HG03558 (cell line): ENCODE data around the gene EPB41.

Source experiments
- ATAC-seq: cut with Tn5 transposase; IDR thresholded peaks from one replicate; pipeline ENCODE4 v1.9.1; 2021; ENCODE audit warnings: moderate number of reproducible peaks; ENCODE audit not compliant: unreplicated experiment; ENCODE audit errors: extremely low read depth

The EPB41 gene

DNA sequence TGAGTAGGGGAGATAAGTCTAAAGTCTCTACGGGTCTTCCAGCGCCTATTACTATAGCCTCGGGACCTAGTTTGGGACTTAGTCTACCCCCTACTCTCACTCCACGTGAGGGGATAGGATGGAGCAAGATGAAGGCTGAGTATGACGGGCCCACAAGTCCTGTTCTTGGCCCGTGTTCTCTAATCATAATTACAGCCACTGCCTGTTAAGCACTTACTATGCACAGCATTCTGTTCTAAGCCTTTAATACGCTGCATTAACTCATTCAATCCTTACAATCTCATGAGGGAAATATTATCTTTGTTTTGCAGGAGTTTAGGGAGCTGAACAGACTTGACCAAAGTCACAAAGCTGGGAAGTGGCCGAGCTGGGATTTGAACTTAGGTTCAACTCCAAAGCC lies 23.9 kb upstream of the EPB41 start:
- no peak for ATAC-seq

DNA sequence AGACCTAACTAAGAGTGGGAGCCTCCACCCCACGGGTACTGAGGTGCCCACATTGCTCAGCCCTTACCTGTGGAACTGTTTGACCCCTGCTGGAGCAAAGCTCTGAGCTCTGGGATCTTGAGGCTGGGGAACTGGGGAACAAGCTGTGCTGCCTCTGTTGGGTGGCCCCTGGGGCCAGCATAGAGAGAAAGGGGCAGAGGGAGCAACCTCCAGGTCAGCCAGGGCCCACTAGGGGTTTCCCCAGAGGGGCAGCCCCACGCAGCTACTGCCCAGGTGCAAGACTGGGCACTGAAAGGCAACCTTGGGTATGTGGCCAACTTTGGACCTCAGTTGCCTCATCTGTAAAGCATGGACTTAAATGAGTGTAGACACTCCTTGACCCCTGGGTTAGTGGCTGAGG lies 23.5 kb upstream of the EPB41 start:
- no peak for ATAC-seq

DNA sequence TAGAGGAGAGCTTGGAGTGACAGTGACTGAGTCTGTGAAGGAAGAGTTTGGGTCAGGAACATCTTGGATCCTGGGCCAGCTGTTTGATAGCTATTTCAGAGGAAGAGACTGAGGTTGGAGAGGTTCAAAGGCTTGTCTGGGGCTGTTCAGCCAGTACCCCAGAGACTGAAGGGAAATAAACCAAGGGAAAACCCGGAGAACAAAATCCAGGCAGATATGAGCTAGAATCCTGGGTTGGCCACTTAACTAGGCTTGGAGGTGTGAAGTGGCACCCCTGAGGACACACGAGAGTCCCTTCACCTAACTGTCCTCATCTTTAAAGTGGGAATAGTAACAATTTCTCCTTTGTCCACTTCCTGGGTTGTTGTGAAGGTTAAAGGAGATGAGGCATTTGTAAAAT lies 23.1 kb upstream of the EPB41 start:
- no peak for ATAC-seq

DNA sequence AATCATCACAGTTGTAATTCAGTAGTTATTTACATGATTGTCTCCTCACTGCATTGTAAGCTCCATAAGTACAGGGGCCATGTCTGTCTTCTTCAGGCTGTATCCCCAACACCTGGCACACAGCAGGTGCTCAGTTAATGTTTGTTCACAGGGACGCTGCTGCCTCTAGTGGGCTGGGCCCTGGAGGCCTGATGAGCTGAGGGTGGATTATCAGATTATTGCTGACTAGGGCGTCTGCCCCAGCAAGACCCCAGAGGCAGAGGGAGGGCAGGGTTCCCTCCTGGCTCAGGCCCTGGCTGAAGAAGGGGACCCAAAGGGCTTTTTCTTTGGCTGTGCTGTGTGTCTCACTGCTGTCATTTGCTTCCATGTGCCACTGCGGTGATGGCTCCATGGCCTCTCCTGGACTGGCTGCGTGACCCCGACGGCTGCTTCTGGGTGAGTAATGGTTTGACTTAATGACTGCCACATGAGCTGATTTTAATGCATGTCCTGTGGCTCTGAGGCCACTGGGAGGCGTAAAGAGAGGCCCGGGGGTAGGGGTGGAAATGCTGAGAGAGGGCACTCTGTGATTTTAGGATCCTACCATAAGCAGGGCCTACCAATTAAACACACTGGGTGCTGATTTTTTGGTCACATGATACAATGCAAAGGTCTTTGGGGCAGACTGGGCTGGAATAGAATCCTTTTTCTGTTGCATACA lies 20.8 kb upstream of the EPB41 start:
- no peak for ATAC-seq

DNA sequence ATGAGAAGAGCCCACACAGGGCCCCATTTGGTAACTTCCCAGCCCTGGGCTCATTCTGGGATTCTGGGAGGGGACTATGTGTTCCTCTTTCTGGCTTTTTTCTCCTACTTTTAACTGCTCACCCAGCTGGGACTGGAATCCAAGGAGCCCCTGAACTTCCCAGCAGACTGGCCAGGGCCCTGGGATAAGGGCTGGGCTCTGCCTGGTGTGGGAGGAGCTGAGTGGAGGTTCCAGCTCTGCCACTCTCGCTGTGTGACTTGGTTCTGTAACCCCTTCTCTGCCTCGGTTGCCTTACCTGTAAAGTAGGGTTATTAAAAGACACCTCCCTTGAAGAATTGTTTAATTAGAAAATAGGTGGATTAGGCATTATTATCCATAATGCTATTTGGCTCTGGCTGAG lies 19.6 kb upstream of the EPB41 start:
- no peak for ATAC-seq

DNA sequence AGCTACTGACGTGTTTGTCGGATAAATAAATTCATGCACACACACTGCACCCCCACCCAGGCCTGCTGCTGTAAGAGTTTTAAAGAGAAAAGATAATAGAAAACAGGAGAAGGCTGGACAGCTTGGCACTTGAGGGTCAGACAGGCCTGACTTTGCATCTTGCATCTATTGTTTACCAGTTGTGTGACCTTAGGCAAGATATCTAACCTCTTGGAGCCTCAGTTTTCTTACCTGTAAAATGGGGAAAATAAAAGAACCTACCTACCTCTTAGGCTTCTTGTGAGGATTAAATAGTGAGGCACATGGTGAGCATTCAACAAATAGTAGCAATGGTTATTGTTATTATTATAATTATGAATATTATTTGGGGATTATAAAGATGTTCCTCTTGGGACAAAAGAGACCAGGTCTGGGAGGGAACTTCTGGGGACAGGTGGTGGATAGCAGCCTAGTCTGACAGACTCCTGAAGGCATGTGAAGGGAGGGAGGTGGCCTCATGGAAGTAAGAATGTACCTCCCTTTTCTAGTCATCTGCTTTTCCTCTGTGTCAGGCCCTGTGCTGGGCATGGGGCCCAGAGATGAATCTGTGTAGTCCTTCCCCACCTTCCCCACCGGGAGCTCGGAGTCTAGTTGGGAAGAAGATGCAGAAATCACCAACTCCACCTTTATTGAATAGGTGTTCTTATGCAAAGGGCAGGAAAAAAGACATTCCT lies 18.3 kb upstream of the EPB41 start:
- ATAC-seq: no peak

DNA sequence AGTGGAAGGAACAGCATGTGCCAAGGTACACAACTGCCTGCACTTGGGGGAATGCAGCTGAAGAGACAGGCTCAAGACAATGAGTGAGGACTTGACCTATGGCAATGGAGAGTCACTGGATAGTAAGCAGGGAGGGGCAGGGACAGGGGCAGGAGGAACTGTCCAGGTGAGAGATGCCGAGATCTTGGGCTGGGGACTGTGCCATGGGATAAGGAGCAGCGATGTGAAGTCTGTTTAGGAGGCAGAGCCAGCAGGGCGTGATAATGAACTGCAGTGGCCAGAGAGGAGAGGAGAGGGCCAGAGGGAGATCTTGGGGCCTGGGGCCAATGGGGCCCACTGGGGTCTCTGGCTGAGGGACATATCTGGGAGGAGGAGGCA lies 17.8 kb upstream of the EPB41 start:
- no peak for ATAC-seq

DNA sequence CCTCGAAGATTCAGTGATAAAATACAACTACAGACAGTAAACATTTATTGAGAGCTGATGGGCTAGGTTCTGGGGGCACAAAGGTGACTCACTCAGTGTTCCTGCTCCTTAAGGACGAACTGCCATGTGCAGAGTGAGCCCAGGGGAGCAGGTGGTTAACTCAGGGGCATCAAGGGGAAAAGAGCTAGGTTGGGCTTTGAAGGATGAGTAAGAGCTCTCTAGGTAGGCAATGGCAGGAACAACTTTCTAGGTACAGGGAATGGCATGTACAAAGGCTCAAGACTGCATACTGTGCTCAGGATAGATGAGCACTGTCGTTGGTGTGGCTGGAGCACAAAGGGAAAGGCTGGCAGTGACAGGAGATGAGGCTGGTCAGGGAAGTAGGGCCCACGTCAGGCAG lies 16.6 kb upstream of the EPB41 start:
- ATAC-seq: no peak

DNA sequence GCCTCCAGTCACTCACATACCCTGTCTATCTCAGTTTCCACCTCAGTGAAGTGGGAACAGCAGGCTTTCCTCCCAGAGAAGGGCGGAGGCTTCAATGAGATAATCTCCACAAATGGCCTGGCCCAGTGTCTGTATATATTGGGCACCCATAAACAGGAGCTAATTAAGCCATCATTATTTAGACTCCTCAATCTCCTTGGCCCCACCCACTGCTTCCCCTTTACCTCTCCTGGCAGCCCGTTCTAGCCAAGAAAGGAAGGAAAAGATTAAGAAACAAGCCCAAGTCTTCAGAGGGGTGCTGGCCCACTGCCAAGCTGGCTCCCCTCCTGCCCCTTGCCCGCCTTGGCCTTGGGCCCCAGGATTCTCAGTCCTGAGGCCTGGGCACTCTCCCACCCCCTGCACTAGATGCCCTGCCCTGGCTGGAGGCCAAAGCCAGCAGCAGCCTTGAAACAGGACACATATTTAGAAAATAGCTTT lies 15.9 kb upstream of the EPB41 start:
- no peak for ATAC-seq

DNA sequence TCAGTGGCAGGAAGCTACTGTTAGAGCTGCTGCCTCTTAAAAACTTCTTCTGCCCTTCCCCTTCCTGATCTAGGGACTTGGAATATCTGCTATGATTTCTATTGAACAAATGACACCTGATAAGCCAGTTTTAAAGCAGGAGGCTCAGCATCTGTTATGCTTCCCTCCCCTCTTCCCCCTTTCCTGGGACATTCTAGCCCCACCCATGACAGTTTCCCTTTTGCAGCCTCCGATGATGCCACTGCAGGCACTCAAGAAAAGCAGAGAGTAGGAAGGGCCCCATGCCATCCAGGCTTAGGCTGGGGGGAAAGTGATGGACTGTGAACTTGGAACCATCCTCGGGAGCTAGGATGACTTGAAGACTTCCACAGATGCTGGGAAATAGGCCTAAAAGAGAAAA lies 15.1 kb upstream of the EPB41 start:
- ATAC-seq: no peak

DNA sequence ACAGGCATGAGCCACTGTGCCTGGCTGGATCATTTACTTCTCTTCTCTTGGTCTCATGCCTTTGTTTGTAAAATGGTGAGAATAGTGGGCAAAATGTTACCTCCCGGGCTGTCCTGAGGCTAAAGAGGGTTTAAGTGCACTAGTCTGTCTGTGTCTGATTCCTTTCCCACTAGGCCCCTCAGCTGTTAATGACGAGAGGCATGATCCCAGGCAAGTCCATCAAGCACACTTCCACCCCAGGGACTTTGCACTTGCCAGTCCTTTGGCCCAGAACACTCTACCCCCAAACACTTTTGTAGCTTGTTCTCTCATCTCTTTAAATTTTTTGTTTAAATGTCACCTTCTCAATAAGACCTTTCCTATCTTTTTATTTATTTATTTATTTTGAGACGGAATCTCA lies 13.8 kb upstream of the EPB41 start:
- ATAC-seq: no peak

DNA sequence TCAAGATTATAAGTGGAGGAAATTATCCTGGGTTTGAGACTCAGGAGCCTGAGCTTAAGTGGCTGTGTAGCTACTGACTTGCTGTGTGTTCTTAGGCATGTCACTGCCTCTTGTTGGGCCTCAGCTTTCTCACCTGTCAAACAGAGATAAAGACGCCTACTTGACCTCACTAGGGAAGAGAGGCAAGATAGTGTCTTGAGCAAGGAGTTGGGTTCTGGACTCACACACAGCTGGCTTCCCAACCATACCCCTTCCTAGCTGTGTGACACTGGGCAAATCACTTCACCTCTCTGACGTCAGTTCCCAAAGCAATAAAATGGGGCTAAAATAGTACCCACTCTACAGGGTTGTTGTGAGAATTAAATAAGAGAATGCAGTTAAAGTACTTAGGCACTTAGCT lies 11.6 kb upstream of the EPB41 start:
- no peak for ATAC-seq

DNA sequence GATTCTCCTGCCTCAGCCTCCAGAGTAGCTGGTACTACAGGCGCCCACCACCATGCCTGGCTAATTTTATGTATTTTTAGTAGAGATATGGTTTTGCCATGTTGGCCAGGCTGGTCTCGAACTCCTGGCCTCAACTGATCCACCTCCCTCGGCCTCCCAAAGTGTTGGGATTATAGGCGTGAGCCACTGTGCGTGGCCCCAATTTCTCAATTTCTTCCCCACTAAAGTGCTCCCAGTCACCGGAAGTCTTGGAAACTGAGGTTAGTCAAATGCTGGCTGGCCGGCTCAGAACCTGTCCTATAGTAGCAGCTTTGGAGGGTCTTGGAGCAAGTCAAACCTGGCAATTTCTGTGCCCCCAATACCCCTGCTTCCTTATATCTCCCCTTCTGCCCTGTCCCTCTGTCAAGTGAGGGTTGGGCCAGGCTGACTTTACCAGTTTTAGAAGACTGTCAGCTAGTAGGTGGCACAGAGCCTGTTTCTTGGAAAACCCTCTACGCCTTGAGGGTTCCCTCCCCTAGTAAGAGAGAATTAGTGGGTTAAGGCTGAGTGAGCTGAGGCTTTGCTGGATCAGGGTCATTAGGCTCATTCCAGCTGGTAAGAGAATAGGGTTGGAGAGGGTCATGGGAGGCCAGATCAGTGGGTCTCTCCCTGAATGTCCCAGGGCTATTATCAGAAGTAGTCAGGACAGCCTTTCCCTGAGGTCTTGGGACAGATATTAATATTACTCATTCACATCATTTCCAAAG lies 8.3 kb upstream of the EPB41 start:
- no peak for ATAC-seq

DNA sequence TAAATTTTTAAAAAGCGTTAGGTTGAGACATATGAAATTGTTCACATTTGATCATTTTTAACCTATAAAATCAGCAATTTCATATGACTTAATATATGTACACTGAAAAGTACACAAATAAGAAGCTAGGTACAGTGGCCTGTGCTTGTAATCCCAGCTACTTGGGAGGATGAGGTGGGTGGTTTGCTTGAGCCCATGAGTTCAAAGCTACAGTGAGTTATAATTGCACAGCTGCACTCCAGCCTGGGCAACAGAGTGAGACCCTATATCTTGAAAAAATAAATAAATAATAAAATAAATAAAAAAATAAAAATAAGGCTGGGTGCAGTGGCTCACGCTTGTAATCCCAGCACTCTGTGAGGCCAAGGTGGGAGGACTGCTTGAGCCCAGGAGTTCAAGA lies 5.2 kb upstream of the EPB41 start:
- no peak for ATAC-seq

DNA sequence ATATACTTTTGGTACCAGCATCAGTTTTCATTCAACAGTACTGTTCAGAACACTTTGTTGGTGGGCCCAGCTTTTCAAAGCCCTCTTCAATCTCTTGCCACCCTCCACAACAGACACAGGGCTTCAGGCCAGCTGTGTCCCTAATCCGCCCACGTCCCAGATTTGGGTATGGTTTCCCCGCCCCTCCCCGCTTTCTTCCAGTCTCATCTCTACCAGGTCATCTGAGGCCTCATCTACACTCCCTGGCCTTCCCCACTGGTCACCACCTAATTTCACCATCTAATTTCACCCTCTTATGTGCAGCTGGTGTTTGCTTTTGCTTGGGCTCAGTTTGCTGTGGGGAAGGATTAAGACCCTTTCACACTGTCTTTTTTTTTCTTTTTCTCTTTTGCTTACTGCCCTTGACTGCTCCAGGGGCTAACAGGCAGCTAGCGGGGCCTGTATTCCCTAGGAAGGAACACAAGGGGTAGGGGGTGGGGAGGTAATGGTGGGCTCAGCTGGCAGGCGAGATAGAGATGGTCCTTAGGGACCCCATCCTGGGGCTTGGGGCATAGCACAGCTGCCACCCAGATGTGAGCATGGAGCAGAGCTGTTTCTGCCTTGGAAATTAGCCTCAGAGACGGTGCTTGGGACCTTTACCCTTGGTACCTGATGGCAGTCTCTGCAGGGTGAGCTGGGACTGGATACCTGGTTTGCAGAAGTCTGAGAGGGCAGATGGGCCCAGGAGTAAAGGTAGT lies 3.8 kb upstream of the EPB41 start:
- no peak for ATAC-seq

DNA sequence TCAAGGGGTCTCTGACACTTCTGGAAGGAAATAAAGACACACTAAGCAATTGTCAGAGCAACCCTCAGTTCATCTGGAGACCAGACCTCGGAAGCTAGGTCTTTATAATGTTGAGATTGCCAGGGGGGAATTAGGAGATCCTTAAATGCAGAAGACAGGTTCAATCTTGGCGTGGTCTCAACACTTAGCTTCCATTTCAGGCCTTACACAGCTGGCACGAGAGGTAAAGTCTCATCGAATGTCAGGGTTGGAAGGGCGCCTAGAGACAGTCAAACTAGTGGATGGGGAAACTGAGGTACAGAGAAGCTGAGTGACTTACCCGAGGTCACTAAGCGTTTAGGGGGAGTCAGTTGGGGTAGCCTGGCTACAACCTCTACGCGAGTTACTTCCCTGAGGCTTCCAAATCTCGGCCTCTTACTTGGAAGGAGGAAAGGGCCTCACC lies 562 bp upstream of the EPB41 start:
- no peak for ATAC-seq

DNA sequence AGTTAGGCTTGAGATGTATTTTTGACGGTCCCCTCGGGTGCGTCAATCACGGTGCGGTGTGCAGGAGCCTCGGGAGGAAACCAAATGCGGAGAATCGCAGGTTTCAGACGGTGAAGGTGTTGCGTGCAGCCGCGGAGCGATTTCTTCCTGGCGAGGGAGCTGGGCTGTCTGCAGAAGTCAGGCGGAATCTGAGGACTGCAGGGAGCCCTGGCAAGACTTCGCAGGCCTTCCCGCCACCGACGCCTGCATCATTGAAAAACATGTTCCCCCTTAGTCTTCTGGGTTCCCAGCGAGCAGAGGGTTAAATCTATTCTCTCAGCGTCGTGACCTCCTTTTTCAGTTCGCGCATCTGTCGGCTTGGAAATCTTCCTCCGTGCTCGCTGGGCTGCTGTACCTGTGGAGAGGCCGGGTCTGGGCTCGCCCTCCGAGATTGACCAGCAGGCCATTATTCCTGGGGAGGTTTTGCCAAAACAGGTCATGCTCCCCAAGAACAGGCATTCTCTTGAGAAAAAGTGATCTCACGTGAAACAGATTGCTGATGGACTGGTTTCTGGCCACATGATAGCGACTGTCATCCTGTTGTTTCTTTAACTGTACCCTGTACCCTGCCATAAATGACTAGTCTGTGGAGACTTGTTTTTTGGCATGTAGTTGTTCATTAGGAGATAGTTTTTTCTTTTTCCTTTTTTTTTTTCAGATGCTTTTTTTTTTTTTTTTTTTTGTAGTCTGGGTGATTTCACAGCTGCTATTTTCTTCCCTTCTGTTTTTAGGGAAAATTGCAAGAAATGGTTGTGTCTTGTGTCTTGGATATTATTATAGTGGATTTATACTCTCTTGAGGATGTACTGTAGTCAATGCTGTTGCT lies 894 bp downstream of the EPB41 start:
- ATAC-seq: no peak

DNA sequence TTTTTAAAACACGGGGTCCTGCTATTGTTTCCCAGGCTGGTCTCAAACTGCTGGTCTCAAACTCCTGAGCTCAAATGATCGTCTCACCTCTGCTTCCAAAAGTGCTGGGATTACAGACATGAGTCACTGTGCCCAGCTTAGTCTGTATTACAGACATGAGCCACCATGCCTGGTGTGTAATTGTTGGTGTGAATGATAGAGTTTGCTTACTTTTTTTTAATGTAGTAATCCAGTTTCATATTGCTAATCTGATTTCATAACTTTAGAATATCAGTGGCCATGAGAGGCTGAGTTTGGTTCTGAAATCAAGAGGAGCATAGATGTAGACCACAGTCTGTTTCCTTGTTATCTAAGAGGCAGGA lies 3.4 kb downstream of the EPB41 start:
- ATAC-seq: no peak

DNA sequence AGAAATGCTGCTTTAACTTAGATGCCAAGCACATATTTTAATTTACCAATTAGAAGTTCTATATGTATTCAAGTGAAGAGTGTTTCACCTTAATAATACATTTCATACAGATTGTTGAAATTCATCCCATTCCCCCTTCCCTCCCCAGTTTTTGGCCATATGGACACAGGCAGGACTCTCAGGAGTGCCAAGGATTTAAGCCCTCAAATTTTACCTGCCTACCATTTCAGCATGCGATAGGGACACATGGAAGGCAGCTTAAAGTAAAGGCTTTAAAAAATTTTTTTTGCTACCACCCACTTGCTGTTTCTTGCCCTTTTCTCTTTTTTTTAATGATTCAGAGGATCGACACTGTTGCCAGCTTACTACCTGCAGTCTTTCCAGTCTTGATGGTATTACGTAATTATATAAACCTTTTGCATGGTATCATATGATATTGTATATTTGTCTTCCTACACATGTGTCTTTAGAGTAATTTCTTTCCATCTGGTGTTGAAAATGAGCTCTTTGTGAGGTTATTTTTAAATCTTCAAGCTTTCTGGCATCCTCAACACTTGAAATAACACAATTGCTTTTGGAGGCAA lies 7.0 kb downstream of the EPB41 start:
- no peak for ATAC-seq
